ENCODE results near the gene PRKCE. TPM values are rescaled to one million over a fixed set of nuclear protein-coding genes. Genes with fewer than 3 reads are reported as not detected.

Gene PRKCE
- total and polyA plus RNA-seq, 2 of the 8 experiments (the other 6 are each of a cell fraction or from before 2014, with no cell fraction given): 0.54 to 2.1 TPM

- TF ChIP-seq KDM5A (IDR thresholded peaks at IDR 0.05; ENCODE audit: low read length) (no peak), CHD7 (IDR thresholded peaks at IDR 0.05; ENCODE audit: insufficient replicate concordance, low read length) (no peak), EP300 (IDR thresholded peaks at IDR 0.05; ENCODE audit: borderline replicate concordance in 1 of 2, low read depth in 2 of 2, low read length in 2 of 2) (no peak)
Observed at GRCh38 chr2:46116150-46116549, 464.7 kb downstream of the PRKCE start (continued).
